HG02981 (cell line): Measurements from ENCODE around the gene VAT1L.

ENCODE experiments used
- ATAC-seq: cut with Tn5 transposase; IDR thresholded peaks from one replicate; pipeline ENCODE4 v1.9.1; 2021; ENCODE audit warnings: mild to moderate bottlenecking, moderate library complexity; ENCODE audit not compliant: unreplicated experiment

The VAT1L gene

DNA sequence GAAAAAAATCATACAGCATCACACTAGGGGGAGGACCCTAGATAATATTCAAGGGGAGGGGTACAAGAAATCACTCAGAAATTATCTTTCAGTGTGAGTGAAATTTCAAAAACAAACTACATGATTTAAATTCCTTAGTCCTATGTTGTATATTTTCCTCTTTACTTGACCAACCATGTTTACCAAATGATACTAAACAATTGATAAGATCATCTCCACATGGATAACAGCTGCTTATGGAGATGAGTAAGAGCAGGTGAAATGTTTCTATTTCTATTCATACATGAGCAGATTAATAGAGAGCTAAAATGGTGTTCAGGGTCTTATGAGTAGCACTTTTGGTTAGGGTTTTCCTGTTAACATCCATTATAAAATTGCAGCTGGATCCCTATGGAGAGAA is 7.3 kb upstream of the VAT1L start:
- no peak for ATAC-seq

DNA sequence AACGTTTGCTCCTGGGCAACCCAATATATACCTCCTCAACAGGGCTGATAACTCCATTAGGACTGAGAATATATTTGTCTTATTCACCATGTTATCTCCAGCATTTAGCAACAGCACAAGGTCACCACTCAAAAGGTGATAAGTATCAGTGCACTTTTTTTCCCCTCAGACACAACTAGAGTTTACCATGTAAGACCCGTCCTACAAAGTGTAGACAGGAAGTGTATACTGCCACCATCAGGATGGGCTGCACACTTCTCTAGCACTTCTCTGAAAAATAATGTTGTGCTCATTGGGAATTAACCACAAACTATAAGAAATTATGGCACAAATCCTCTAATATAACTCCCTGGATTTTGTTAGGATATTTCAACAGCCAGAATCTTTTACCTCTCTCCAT is 5.7 kb upstream of the VAT1L start:
- ATAC-seq: no peak

DNA sequence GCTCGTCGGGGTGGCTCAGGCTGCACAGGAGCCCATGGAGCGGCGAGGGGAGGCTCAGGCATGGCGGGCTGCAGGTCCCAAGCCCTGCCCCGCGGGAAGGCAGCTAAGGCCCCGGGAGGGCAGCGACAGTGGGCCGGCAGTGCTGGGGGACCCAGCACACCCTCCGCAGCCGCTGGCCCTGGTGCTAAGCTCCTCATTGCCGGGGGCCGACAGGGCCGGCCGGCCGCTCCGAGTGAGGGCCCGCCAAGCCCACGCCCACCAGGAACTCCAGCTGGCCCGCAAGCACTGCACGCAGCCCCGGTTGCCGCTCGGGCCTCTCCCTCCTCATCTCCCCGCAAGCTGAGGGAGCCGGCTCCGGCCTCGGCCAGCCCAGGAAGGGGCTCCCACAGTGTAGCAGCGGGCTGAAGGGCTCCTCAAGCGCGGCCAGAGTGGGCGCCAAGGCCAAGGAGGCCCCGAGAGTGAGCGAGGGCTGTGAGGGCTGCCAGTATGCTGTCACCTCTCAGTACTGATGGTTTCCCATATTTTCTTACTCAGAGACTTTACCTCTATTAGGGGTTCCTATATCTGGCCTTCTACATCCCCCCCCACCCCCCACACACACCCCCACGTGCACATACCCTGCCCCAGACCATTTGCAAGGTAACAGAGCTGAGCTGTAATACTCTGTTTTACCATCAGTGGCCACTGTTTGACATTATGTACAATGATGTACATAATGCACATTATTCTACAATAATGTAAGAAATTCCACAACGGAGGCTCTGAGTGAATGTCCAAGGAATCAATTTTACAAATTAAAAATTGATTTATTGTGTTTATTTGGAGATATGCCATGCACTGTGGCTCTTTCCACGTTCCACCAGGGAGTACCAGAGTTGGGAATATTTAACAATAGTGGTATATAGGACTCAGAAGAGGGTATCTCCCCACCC is 3.7 kb upstream of the VAT1L start:
- ATAC-seq: no peak

DNA sequence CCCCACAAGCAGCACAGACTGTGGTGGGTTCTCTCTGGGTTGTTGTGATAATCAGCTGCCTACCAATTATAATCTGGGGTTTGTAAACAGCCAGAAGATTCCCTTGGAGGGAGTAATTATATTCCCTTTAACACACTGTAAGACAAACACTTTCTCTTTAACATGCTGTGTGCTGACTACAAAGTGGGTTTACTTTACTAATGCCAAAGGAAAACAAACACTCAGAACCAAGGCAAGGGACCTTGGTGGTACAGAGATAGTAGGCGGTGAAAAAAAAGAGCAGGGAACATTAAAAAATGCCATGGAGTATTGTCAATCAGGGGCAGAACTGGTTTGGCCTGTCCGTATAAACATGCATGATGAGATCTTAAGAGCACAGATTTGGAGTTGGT is 3.0 kb upstream of the VAT1L start:
- ATAC-seq: no peak

DNA sequence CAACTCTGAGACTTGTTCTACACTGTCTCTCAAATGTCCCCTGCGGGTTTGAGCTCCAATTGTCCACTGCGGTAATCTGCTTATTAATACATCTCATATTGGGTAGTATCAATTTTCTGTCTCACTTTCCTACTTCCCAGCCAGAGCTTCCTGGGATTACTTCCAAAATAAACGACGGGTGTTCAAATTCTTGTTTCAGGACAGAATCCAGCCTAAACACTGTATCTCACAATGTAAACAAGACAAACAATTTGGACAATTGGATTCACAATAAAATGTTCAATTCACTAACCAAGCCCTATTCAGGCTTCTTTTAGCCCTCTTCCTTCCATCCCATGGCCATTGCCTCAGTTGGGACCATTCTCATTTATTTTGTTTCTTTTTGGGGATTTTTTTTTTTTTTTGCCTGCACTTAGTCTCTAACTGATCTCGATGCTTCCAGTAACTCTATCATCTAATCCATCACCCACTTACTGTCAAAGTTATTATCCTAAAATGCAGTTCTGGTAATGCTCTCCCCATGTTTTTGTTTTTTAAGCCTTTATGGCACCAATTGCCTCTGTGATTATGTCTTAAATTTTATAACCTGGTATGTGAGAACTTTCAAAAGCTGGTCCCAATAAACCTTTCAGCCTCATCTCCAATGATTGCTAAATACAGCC is 2.0 kb upstream of the VAT1L start:
- ATAC-seq: no peak

DNA sequence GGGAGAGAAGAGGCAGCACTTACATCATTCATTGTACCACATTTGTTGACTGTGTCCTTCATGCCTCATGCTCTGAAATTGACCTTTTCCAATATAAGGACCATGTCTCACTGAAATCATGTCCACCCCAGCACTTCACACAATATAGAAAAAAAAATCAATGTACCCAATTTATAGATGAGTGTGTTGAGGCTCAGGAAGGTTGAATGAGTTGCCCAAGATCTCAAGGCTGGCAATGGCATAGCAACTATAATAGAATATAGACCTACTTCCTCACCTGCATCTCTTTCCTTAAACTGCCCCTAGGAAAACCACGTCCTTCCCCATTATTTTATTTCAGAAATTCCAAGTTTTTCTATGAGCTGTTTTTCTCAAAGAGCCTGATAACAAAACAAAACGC is 912 bp upstream of the VAT1L start:
- no peak for ATAC-seq

DNA sequence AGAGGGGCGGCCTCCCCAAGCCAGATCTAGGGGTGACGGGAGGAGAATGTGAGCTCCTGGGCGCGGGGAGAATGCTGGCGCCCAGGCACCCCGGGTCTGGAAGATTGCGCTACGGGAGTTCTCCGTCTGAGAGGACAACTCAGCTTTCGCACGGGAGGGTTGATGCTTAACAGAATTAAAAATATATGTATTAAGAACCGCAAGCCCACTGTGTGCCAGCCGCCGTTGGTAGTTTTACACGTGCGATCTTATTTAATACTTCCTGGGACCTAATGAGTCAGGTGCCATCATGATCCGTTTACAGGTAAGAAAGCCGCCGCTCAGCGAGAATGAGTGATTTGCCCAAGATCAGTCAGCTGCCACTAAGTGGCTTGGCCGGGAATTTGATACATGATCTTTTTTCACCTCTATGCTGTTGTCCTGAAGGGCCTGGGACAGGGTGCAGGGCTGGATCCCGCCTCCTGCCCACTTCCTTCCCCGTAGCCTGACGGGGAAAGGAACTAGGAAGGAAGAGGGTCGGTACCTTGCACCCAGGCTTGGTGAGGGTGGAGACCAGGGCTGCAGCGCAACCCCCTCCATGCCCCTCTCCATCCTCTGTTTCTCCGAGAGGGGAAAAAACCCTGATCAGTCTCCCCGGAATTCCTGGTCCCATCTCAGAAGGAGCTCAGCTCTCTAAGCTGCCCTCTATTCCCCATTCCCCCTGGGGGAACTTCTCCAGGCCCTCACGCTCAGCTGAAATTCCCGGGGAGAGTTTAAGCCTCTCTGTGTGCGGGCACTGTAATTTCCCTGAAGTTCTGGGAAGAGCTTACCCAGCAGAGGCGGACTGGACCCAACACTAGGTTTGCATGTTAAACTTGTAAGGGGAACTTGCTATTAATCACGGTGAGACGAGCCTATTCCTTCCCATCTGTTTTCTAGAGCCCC is 983 bp downstream of the VAT1L start:
- no peak for ATAC-seq

DNA sequence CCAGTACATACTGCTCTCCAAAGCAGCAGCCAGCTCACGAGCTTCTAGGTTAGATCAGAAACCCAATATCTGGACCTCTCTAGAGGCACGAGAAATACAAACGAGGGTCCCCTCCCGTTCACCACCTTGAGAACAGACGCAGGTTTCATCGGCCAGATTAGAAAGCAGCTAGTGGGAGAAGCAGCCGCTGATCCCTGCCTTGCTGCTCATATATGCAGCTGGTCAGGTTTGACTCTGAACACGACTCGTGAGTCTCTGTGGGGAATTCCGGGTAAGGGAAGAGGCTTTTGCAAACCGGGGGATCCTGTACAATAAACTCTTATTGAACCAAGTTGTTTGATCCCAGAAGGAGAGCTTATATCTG is 1.6 kb downstream of the VAT1L start:
- ATAC-seq: no peak

DNA sequence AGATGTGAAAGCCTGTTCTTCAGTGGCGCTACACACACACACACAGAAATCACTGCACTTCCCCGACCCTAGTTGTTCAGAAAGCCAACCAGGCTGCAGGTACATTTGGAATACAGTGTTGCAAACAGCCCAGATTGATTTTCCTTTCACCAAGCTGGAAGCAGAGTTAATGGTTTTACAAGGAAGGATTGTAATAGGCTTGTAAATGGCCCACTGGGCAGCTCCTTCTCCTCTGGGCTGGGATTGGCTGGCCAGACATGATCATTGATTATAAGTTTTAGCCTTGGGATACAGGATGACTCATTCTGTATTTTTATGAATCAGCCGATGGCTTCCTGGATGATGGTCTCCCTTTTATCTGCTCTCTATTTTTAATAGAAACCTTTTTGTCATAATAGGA is 2.5 kb downstream of the VAT1L start:
- ATAC-seq: no peak

DNA sequence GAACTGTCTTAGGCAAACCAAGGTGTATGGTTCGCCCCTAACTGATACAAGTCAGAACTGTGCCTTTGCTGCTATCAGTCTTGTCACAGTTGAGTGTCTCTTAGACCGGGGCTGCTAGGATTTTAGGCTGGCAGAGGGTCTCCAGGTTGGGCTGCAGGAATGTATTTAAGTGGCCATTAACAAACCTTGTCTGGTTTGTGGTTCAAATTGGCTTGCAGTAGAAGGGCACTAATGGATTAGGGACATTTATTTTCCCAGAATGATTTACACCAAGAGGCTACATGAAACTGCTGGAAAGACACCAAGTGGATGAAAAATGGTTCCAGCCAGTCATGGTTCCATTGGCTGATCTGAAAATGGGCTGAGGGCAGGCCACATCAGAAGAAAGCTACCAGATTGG is 5.1 kb downstream of the VAT1L start:
- ATAC-seq: no peak

DNA sequence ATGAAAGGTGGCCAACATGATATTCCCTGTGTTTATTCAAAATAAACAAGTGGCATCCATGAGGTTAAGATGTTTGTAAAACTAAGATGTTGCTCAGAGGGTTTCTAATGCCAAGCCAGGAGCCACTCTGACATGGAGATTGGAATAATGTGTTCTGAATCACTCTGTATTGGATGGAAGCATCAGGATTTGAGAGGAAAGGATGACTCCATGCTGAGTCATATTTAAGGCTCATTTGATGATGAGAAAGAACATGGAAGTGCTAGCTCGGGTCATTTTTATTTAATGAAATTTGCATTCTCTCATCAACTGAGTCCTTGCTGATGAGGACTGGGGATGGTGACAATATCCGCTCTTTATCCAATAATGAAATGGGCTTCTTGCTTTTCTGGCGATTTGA is 6.2 kb downstream of the VAT1L start:
- no peak for ATAC-seq

DNA sequence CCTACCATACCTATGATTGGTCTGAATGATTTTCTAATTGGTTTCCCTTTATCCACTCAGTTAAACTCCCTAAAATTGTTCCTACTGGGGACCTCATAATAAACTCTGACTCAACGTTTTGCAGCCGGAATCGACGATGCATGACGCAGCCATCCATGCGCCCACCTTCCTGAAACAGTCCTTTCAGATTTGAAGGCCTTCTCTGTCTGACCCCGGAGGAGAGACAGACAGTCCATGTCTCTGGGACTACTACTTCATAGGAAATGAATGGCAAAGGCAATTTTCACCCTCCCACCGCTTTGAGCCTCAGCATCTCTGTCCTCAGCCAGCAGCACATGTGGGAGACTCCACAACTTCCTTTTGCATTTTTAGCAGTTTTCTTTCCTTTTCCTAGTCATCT is 13.5 kb downstream of the VAT1L start:
- ATAC-seq: no peak

DNA sequence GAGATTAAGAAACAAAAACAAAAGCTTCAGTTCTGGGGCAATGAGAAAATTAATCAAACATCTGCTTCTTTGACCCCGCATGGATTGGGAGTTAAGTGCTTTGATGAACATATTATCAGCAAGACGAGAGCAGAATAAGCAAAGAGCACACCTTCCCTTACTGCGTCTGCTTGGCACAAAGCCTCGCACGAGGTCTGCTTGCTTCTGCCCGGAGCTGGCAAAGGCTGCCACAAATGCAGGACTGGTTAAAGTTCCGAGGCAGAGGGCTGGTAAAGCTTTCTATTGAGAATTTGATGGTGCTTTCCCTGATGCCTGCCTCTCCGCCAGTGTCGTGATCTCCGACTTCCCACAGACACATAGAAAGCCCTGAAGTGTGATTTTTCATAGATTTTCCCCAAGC is 17.0 kb downstream of the VAT1L start:
- ATAC-seq: no peak

DNA sequence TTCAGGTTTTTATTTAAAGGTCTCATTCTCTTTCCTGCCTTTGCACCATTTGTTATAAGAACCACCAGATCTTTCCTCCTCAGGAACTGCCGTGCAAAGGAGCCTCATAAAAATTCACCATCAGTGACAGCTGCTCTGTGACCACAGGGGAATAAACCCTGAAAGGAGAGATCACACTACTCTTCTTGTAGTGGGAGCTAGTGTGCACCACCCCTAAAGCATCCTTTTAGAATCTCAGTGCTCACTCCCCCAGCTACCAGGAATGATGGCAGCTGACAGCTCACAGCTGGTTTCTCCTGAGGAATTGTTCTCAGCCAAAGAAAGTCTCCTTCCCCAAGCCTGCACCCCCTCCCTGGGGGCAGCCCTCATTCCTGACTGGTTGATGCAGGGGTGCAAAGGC is 18.7 kb downstream of the VAT1L start:
- ATAC-seq: no peak

DNA sequence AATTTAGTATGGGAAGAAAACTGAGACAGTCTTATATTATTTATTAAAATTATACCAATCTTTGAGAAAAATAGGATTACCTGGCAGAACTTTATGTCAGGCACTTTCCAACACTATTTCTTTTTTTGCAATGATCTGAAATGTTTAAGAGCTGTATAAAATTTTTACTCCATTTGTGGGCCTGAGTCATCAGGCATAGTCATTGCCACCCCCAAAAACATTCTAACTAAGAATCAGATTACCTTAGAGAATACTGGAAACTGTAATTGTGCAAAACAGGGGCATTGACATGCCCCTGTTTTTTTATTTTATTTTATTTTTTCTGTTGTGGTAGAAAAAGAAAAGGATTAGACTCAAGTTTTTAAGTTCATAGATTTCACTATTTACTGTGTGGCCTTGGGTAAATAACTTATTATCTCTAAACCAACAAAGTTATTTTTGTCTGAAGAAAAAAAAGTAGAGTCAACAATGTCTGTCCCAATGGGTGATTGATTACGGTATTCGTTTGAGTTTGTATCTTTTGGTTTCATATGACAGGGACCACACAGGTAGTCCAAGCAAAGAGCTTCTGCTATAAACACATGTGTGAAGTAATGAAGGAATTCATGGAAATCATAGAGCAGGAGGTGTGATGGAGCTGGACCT is 24.6 kb downstream of the VAT1L start:
- ATAC-seq: no peak

DNA sequence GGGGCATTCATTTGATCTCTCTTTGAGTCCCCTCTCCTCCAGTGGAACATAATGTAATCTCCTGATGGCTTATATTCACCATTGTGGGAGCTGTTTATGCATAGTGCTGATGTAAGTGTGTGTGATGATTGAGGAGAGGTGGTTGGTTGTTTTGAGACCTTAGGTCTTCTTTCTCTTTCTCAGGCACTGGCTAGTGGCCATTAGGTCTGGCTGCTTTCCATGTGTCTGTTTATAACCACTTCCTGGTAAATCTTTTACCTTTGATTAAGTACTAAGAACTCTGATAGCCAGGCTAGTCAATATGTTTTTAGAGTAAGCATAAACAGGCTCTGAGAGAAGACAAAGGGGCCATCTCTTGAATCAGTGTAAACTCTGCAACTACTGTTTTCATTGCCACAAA is 27.9 kb downstream of the VAT1L start:
- ATAC-seq: no peak

DNA sequence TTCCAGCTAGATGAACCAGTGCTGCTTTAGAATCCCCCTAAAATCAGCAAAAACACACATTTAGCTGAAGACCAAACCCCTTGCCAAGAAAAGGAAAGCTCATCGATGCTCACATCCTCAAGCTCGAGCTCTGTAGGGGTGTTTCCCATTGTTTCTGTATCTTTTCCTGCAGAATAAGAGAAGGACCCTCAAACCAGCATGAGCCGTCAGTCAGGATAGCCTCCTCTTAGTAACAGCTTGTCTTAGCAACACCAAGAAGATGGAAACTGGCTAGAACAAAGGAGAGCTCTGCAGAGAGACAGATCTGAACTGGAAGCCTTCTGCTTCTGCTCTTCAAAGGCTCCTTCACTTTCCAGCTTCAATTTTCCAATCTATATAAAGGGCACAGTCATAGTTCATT is 32.0 kb downstream of the VAT1L start:
- no peak for ATAC-seq

DNA sequence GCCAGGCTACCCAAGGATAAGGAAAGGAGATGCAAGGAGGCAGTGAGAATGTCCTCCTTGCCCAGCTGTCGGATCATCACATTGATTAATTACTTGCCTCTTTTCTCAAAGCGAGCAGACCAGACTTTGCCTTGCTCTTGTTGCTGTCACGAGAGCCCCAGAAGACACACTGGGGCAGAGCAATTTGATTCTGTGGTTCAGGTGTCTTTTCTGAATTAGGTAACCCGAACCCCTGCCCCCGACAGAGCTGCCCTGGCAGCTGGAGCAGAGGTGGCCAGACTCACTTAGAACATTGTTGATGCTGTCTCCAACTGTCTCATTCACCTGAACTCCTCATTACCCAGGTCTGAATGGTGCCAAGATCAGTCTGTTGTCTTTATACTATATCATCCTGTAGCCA is 34.3 kb downstream of the VAT1L start:
- ATAC-seq: no peak

DNA sequence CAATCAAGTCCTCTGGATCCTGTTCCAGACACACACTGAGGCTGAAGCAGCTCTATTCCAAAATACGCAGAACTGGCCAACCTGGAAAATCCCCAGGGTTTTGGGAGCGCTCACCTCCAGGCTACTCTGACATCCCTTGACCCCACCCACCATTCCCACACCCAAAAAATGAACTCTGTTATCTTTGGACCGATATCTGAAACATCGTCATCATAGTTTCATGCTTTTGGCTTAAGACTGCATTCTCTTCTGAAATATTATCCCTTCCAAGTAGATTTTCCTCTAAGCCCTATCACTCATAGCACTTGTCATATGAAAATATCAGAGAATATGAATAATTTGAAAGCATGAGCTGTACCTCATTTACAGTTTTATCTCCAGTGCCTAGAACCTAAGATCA is 34.7 kb downstream of the VAT1L start:
- ATAC-seq: no peak

DNA sequence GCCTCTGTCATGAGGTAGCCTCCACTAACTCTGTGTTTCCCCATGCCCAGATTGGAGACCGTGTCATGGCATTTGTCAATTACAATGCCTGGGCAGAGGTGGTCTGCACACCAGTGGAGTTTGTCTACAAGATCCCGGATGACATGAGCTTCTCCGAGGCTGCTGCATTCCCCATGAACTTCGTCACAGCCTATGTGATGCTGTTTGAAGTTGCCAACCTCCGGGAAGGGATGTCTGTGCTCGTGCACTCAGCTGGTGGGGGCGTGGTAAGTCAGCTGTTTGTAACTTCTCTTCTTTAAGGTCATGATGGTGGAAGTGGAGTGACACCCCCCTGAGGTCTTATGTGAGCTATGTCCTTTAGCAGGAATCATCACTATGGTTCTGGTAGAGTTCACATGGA is 36.8 kb downstream of the VAT1L start:
- ATAC-seq: no peak

DNA sequence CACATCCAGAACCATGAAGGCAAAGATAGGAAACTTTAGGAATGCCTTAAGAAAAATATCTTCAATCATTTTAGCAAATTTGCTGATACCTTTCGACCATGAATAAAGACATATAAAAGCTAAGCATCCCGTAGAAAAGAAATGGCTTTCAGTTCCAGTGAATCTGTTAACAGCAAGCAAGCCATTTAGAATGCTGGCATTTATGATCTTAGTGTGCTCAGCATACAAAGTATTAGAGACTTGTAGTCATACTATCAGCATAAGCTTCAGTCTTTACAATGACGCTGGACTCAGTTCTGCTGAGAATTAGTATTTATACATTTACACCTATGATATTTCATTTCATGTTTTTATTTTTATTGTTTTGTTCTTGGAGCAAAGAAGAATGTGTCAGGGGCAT is 38.7 kb downstream of the VAT1L start:
- no peak for ATAC-seq
